Measurements from ENCODE around the gene PWWP2B. TPM values are rescaled to one million over a fixed set of nuclear protein-coding genes. Genes with fewer than 3 reads are reported as not detected.

The PWWP2B gene
- total and polyA plus RNA-seq, 9 of the 15 experiments (the other 6 are each of a cell fraction or from before 2014, with no cell fraction given), result 0.07 to 9.2 (median 1.6) TPM; not detected in 1

GRCh38 chr10:132407846-132408278 is 10.9 kb downstream of the PWWP2B start (continued):
- TF ChIP-seq HMGXB4 (CRISPR knock-in tag; IDR thresholded peaks at IDR 0.05), result no peak
- TF ChIP-seq ELK3 (CRISPR knock-in tag; IDR thresholded peaks at IDR 0.05), result no peak
- TF ChIP-seq SLC30A9 (CRISPR knock-in tag; IDR thresholded peaks at IDR 0.05), result no peak
- no peak for TF ChIP-seq NEUROD1 (IDR thresholded peaks at IDR 0.05; ENCODE audit: borderline replicate concordance, low read depth, low read length, partially characterized antibody)
- no peak for TF ChIP-seq WHSC1 (IDR thresholded peaks at IDR 0.05; ENCODE audit: low read length)
- no peak for TF ChIP-seq ZNF174 (CRISPR knock-in tag; IDR thresholded peaks at IDR 0.05)
- TF ChIP-seq ZKSCAN1 (IDR thresholded peaks at IDR 0.05; ENCODE audit: low read depth, low read length), result no peak
- TF ChIP-seq KAT7 (CRISPR knock-in tag; IDR thresholded peaks at IDR 0.05; ENCODE audit: borderline replicate concordance), result no peak

- peaks cover 2 to 51% of the 10 kb centered on the region in 2 experiments; a peak in 3 of 5 replicates for H3K4me1 ChIP-seq (replicated peaks in 1 of 2; ENCODE audit: control insufficient read depth in 2 of 2, insufficient read depth in 2 of 2, low read length in 2 of 2)
- H3K36me3 ChIP-seq (ENCODE audit: control insufficient read depth, insufficient read depth, low read length), result peaks cover 12% of the 10 kb centered on the region; the same call in 1 of the 3 replicates
- 0 out of 4 replicates have a peak overlapping the region, but pooled peaks of 1 of the 2 experiments have one; percentile 26 for H3K9ac ChIP-seq (ENCODE audit: insufficient read depth in 1 of 2, low read depth in 2 of 2, low read length in 2 of 2)
- FAIRE-seq, result no peak
- H4K20me1 ChIP-seq (replicated peaks; ENCODE audit: control insufficient read depth, insufficient read depth, low read length), result no peaks in the 10 kb centered on the region
- no peak overlapping the region for H3K27ac ChIP-seq (ENCODE audit: extremely low read depth, low read depth, low read length)
- H3K4me3 ChIP-seq, result no peak overlapping the region
- no peak overlapping the region for H3K4me2 ChIP-seq (ENCODE audit: insufficient read depth, low read length)
- ATAC-seq, result no peak
- BruUV-seq (replicated peaks), result no TSS peak
- H3K79me2 ChIP-seq (ENCODE audit: control insufficient read depth, insufficient read depth, low read length), result no peaks in the 10 kb centered on the region
- intact Hi-C loops (cut with micrococcal nuclease), result no loop called here
- H3K9me1 ChIP-seq (ENCODE audit: control insufficient read depth, insufficient read depth, low read length), result no peaks in the 10 kb centered on the region
- no peak for DNase-seq (ENCODE audit: extremely low read depth in 1 of 4, low spot score in 3 of 4)
- POLR2A ChIA-PET, result interaction anchor here (0.5 kb wide), 1 partner anchor 13 kb away, joined by 3 read pairs; no protein-coding TSS in a partner anchor
- no peak overlapping the region for H2AFZ ChIP-seq (ENCODE audit: low read depth, low read length)
- in situ Hi-C loops (cut with MboI), result no loop called here
- no peaks in the 10 kb centered on the region for H3K9me3 ChIP-seq (replicated peaks; ENCODE audit: control insufficient read depth, insufficient read depth, low read depth, low read length)
- 69% methylated on average over 4 of the region's 20 CpGs for WGBS (ENCODE audit: insufficient coverage, low coverage, missing lambda C conversion rate)
- CTCF ChIA-PET (ENCODE audit: low intra/inter-chr PET ratio), result no interaction called here
- no peaks in the 10 kb centered on the region for H3K27me3 ChIP-seq (ENCODE audit: control insufficient read depth in 2 of 2, insufficient read depth in 2 of 2, low read length in 2 of 2)
- TF ChIP-seq EZH2 (IDR thresholded peaks at IDR 0.05; ENCODE audit: borderline replicate concordance, low read depth, low read length) (no peak), ZNF311 (CRISPR knock-in tag; IDR thresholded peaks at IDR 0.05) (no peak), CTCFL (IDR thresholded peaks at IDR 0.05; ENCODE audit: borderline replicate concordance, insufficient read depth, low read depth, low read length, poor library complexity, severe bottlenecking) (no peak), ZFP1 (CRISPR knock-in tag; IDR thresholded peaks at IDR 0.05) (no peak), BCOR (IDR thresholded peaks at IDR 0.05) (no peak), KDM1A (IDR thresholded peaks at IDR 0.05) (no peak), SMARCC2 (IDR thresholded peaks at IDR 0.05; ENCODE audit: low read depth) (no peak), PURB (CRISPR knock-in tag; IDR thresholded peaks at IDR 0.05; ENCODE audit: low read depth) (no peak), FOXP1 (CRISPR knock-in tag; IDR thresholded peaks at IDR 0.05) (no peak), HMGN3 (IDR thresholded peaks at IDR 0.05; ENCODE audit: borderline replicate concordance, extremely low read depth, insufficient read length, low read depth, low read length) (no peak)
Observed at GRCh38 chr10:132408367-132408781, 11.4 kb downstream of the PWWP2B start.

All from K562 (cell line).